ENCODE measurements around the gene INHA. TPM values are rescaled to one million over a fixed set of nuclear protein-coding genes. Genes with fewer than 3 reads are reported as not detected.

Gene INHA
- total and polyA plus RNA-seq, 9 donors = 0.26 to 1.3 (median 0.84) TPM

DNA sequence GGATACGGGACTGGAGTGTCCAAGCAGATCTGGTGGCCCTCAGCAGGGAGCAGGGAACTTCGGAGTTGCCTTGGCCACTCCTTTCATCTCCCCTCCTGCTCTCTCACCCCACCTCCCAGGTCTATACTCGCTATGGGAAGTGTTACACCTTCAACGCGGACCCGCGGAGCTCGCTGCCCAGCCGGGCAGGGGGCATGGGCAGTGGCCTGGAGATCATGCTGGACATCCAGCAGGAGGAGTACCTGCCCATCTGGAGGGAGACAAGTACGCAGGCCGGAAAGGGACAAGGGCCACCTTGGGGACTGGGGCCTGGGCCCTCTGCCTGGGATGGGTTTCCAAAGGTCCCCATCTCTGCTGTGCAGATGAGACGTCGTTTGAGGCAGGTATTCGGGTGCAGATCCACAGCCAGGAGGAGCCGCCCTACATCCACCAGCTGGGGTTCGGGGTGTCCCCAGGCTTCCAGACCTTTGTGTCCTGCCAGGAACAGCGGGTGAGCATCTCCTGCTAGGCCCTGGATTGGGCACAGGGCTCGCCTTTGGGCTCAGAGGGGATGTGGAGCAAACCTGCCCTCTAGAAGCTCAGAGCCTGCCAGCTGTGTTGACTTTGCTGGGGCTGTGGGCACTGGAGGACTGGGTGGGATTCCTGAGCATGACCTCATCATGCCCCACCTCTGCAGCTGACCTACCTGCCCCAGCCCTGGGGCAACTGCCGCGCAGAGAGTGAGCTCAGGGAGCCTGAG, 40.3 kb upstream of the INHA start:
- H3K27me3 ChIP-seq (ENCODE audit: control insufficient read depth, insufficient read depth, low read length) = peaks cover 42% of the 10 kb centered on the region
- WGBS (ENCODE audit: insufficient coverage) = 69% methylated on average over 14 of the region's 20 CpGs
- DNase-seq = no peak
- no peak overlapping the region for H3K27ac ChIP-seq (ENCODE audit: low read length)
- H3K4me3 ChIP-seq (ENCODE audit: low read length) = no peak overlapping the region
- peaks cover 12% of the 10 kb centered on the region for H3K4me1 ChIP-seq (ENCODE audit: control insufficient read depth, insufficient read depth, low read length)
- no peaks in the 10 kb centered on the region for H3K9me3 ChIP-seq (replicated peaks; ENCODE audit: control insufficient read depth, low read depth, low read length)
- no peaks in the 10 kb centered on the region for H3K36me3 ChIP-seq (ENCODE audit: control insufficient read depth, insufficient read depth, low read length)

DNA sequence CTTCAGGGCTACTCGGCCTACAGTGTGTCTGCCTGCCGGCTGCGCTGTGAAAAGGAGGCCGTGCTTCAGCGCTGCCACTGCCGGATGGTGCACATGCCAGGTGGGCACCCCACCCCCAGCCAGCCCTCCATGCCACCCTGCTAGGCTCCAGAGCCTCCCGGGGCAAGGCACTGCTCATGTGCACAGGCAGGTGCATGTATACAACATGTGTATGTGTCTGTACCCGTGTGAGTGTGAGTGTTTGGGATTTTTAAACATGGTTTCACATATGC, 39.8 kb upstream of the INHA start:
- Histone ChIP-seq H3K4me3 (ENCODE audit: low read length) (no peak overlapping the region), H3K27ac (ENCODE audit: low read length) (no peak overlapping the region), H3K4me1 (ENCODE audit: control insufficient read depth, insufficient read depth, low read length) (peaks cover 8% of the 10 kb centered on the region), H3K36me3 (ENCODE audit: control insufficient read depth, insufficient read depth, low read length) (no peaks in the 10 kb centered on the region), H3K27me3 (ENCODE audit: control insufficient read depth, insufficient read depth, low read length) (peaks cover 39% of the 10 kb centered on the region), H3K9me3 (replicated peaks; ENCODE audit: control insufficient read depth, low read depth, low read length) (no peaks in the 10 kb centered on the region)
- WGBS (ENCODE audit: insufficient coverage) = 82% methylated on average over 8 of the region's 8 CpGs
- DNase-seq = no peak

DNA sequence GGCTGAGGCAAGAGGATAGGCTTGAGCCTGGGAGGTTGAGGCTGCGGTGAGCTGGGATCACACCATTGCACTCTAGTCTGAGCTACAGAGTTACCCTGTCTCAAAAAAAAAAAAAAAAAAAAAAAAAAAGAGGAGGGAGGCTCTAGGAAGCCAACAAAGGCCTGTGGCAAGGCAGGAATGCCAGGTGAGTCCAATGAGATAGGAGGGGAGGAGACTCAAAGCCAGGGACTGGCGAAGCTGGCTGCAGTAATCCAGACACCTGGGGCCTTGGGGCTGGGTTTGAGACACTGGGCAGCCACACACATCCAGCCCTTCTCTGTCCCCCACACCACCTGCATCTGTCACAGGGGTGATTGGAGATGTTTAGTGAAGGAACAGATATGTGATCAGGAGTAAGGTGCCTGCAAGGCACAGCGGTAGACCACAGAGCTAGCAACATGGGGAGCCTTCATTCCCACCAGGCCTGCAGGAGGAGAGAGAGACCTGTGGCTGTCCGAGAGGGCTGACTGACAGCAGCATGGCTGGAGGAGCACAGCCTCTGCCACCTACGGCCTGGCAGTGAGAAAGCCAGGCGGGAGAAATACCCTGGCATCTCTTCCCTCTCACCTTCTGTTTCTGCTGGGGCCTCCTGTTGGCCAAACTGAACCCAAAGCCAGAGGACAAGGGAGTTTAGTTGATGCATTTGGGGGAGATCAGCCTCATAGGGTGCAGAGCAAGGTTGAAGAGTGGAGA, 38.0 kb upstream of the INHA start:
- Histone ChIP-seq H3K27ac (ENCODE audit: low read length) (no peak overlapping the region), H3K9me3 (replicated peaks; ENCODE audit: control insufficient read depth, low read depth, low read length) (no peaks in the 10 kb centered on the region), H3K4me3 (ENCODE audit: low read length) (no peak overlapping the region), H3K4me1 (ENCODE audit: control insufficient read depth, insufficient read depth, low read length) (peaks cover 22% of the 10 kb centered on the region), H3K27me3 (ENCODE audit: control insufficient read depth, insufficient read depth, low read length) (peaks cover 30% of the 10 kb centered on the region), H3K36me3 (ENCODE audit: control insufficient read depth, insufficient read depth, low read length) (peaks cover 8% of the 10 kb centered on the region)
- no peak for DNase-seq
- 78% methylated on average over 1 of the region's 6 CpGs for WGBS (ENCODE audit: insufficient coverage)

DNA sequence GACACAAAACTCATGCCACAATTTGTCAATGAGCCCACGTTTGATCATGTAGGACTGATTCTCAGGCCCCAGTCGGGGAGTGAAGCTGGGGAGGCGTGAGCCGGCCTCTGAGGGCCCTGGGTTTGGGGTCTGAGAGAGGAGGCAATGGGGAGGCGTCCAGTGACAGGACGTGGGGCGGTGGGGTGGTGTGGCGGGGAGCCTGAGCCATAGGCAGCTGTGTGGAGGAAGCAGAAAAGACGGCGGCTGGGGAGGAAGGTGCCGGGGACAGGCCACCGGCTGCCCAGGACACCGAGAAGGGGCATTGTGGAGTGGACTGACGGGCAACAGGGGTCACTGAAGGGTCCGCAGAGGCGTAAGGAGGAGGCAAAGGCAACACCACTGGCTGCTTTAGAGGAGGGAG, 35.7 kb upstream of the INHA start:
- 69% methylated on average over 14 of the region's 16 CpGs for WGBS (ENCODE audit: insufficient coverage)
- peaks cover 20% of the 10 kb centered on the region for H3K4me1 ChIP-seq (ENCODE audit: control insufficient read depth, insufficient read depth, low read length)
- peaks cover 31% of the 10 kb centered on the region for H3K36me3 ChIP-seq (ENCODE audit: control insufficient read depth, insufficient read depth, low read length)
- H3K27me3 ChIP-seq (ENCODE audit: control insufficient read depth, insufficient read depth, low read length) = peaks cover 15% of the 10 kb centered on the region
- no peak overlapping the region for H3K4me3 ChIP-seq (ENCODE audit: low read length)
- H3K27ac ChIP-seq (ENCODE audit: low read length) = no peak overlapping the region
- no peak for DNase-seq
- no peaks in the 10 kb centered on the region for H3K9me3 ChIP-seq (replicated peaks; ENCODE audit: control insufficient read depth, low read depth, low read length)

DNA sequence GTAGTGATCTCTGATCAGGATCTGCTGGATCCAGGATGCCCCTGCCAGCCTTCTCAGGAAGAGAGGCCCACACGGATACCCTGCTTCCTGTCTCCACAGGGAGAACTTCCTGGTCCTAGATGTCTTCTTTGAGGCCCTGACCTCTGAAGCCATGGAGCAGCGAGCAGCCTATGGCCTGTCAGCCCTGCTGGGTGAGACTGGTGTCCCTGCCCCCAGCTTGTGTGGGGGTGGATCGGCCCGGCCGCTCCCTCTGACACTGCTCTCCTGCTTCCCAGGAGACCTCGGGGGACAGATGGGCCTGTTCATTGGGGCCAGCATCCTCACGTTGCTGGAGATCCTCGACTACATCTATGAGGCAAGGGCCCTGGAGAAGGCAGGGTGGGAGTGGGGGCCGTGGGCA, 35.1 kb upstream of the INHA start:
- no peak for DNase-seq
- Histone ChIP-seq H3K4me1 (ENCODE audit: control insufficient read depth, insufficient read depth, low read length) (peaks cover 25% of the 10 kb centered on the region), H3K4me3 (ENCODE audit: low read length) (no peak overlapping the region), H3K9me3 (replicated peaks; ENCODE audit: control insufficient read depth, low read depth, low read length) (no peaks in the 10 kb centered on the region), H3K36me3 (ENCODE audit: control insufficient read depth, insufficient read depth, low read length) (peaks cover 33% of the 10 kb centered on the region), H3K27ac (ENCODE audit: low read length) (no peak overlapping the region), H3K27me3 (ENCODE audit: control insufficient read depth, insufficient read depth, low read length) (peaks cover 12% of the 10 kb centered on the region)
- 59% methylated on average over 9 of the region's 9 CpGs for WGBS (ENCODE audit: insufficient coverage)

DNA sequence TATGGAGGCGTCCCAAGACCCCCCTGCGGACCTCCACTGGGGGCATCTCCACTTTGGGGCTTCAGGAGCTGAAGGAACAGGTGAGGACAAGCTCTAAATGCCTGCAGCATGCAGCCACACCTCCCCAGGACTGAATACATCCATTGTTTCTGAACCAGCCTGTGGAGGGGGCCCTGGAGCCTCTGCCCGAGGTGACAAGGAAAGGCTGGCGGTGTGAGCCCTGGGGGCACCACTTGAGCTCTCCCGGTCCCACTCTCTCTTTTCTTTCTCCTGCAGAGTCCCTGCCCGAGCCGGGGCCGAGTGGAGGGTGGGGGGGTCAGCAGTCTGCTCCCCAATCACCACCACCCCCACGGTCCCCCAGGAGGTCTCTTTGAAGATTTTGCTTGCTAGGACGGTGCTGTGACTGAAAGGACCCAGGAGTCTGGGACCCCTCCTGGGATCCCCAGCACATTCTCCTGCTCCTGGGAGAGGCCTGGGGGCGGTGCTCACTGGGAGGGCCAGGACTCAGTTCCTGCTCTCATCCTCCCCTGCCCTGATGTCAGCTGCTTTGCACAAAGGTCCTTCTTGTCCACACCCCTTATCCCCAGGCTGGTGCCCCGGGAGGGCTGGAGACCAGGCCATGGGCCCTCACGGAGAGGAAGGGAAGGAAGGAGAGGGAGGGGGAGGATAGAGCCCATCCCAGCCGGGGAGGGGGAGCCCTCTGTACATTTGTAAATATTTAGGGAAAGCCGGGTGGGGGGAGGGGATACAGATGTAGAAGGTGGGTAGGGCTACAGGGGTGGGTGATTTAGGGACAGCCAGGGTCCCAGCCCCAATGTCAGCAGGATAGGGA, 34.2 kb upstream of the INHA start:
- Histone ChIP-seq H3K4me1 (ENCODE audit: control insufficient read depth, insufficient read depth, low read length) (peaks cover 34% of the 10 kb centered on the region), H3K4me3 (ENCODE audit: low read length) (no peak overlapping the region), H3K9me3 (replicated peaks; ENCODE audit: control insufficient read depth, low read depth, low read length) (no peaks in the 10 kb centered on the region), H3K27ac (ENCODE audit: low read length) (no peak overlapping the region), H3K36me3 (ENCODE audit: control insufficient read depth, insufficient read depth, low read length) (peaks cover 33% of the 10 kb centered on the region), H3K27me3 (ENCODE audit: control insufficient read depth, insufficient read depth, low read length) (peaks cover 11% of the 10 kb centered on the region)
- peak; percentile 47 for DNase-seq
- whole genome bisulfite sequencing (ENCODE audit: insufficient coverage) = 56% methylated on average over 5 of the region's 15 CpGs

DNA sequence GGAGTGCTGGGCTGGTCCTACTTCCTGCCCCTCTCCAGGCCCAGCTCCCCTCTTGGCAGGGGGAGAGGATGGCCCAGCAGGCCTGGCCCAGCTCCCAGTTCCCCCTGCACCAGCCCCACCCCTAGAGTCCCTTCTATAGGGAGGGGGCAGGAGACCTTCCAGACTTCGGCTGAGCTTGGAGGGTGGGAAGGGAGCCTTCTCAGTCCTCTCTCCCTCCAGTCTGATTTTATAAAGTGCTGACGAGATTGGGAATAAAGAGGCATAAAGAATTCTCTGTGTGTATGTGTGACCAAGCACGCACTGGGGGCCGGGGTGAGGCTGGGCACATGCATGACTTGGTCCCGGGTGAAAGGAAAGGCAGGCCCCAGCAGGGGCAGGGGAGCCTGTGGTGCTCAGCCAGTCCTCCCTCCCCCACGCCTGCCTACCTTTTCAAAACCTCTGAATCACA, 33.6 kb upstream of the INHA start:
- peak; percentile 60 for DNase-seq
- peaks cover 9% of the 10 kb centered on the region for H3K27me3 ChIP-seq (ENCODE audit: control insufficient read depth, insufficient read depth, low read length)
- no peak overlapping the region for H3K4me3 ChIP-seq (ENCODE audit: low read length)
- H3K4me1 ChIP-seq (ENCODE audit: control insufficient read depth, insufficient read depth, low read length) = peaks cover 34% of the 10 kb centered on the region
- H3K36me3 ChIP-seq (ENCODE audit: control insufficient read depth, insufficient read depth, low read length) = peaks cover 33% of the 10 kb centered on the region
- H3K27ac ChIP-seq (ENCODE audit: low read length) = no peak overlapping the region
- WGBS (ENCODE audit: insufficient coverage) = 42% methylated on average over 2 of the region's 6 CpGs
- H3K9me3 ChIP-seq (replicated peaks; ENCODE audit: control insufficient read depth, low read depth, low read length) = no peaks in the 10 kb centered on the region

DNA sequence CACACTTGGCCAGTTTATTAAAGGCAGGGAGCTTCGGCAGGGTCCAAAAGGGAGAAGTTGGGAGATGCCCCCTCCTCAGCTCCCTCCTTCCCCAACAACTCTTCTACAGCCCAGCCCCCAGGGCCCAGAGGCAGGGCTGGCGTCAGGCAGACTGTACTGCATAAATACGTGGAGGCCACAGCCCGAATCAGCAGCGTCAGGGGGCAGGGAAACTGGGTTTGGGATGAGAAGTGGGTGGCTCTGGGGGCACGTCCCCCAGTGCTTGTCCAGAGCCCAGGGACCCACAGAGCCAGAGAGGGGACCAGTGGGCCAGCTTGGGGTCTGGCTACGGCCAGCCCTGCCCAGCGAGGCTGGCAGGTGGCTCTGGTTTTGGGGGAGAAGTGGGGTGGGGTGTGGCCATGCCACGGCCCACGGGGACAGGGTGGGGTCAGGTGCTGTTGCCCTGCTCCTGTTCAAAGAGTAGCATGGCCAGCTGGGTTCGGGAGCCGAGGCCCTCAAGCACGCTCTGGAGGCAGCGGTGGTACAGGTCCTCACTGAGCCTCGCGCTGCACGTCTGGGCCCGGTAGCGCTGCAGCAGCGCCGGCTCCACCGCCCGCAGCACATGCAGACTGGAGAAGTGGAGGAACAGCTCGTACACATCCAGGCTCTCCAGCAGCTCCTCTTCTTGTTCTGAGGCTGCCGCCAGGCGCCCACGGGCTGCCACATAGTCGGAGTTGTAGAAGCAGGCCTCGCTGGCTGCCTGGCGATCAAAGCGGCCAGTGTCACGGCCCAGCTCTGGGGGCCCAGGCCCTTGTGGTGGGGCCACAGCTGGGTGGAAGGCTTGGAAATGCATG, 32.9 kb upstream of the INHA start:
- WGBS (ENCODE audit: insufficient coverage) = 83% methylated on average over 30 of the region's 32 CpGs
- peak overlapping the region; percentile 13 for H3K27ac ChIP-seq (ENCODE audit: low read length)
- peaks cover 7% of the 10 kb centered on the region for H3K27me3 ChIP-seq (ENCODE audit: control insufficient read depth, insufficient read depth, low read length)
- DNase-seq = no peak
- peaks cover 37% of the 10 kb centered on the region for H3K4me1 ChIP-seq (ENCODE audit: control insufficient read depth, insufficient read depth, low read length)
- H3K4me3 ChIP-seq (ENCODE audit: low read length) = no peak overlapping the region
- H3K9me3 ChIP-seq (replicated peaks; ENCODE audit: control insufficient read depth, low read depth, low read length) = no peaks in the 10 kb centered on the region
- H3K36me3 ChIP-seq (ENCODE audit: control insufficient read depth, insufficient read depth, low read length) = peaks cover 33% of the 10 kb centered on the region

DNA sequence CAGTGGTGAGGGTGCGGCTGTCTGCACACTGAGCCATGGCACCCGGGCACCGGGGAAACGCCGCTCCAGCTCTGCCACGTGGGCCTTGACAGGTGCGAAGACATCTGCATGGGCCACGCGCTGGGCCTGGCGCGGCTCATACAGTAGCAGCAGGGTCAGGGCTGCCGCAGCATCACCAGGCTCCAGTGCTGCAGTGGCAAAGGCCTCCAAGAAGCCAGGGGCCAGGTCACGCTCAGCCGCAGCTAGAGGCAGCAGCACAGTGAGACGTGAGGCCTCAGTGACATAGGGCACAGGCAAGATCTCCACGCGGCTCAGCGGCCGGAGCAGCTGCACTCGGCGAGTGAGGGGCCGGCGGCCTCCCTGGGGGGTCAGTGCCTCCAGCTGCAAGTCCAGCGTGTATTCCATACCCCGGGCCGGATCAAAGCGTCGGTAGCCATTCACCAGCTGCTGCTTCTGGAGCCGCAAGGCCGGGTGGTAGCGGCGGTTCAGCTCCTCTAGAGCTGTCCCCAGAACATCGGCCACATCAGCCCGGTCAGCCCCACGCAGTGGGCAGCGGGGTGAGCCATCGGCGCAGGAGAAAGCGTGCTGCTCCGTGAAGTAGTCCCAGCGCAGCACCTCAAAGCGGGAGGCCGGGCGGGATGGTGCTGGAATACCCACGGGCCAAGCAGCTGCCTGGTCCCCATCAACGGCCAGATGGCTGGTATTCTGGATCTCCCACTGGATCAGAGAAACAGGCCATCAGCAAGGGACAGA, 32.0 kb upstream of the INHA start:
- Histone ChIP-seq H3K4me1 (ENCODE audit: control insufficient read depth, insufficient read depth, low read length) (peaks cover 42% of the 10 kb centered on the region), H3K9me3 (replicated peaks; ENCODE audit: control insufficient read depth, low read depth, low read length) (no peaks in the 10 kb centered on the region), H3K36me3 (ENCODE audit: control insufficient read depth, insufficient read depth, low read length) (peaks cover 33% of the 10 kb centered on the region), H3K27me3 (ENCODE audit: control insufficient read depth, insufficient read depth, low read length) (peaks cover 6% of the 10 kb centered on the region), H3K27ac (ENCODE audit: low read length) (no peak overlapping the region), H3K4me3 (ENCODE audit: low read length) (no peak overlapping the region)
- DNase-seq = no peak
- 89% methylated on average over 45 of the region's 46 CpGs for WGBS (ENCODE audit: insufficient coverage)
